Activated naive CD4-positive, alpha-beta T cell treated with anti-CD3 and anti-CD28 coated beads for 36 hours (primary cell): Measurements from ENCODE around the gene SFTPB. TPM values are rescaled to one million over a fixed set of nuclear protein-coding genes. Genes with fewer than 3 reads are reported as not detected.

Source experiments
- CTCF ChIA-PET: fragments of 350-600 bp; sonication (Branson Sonifier 250); formaldehyde crosslinking; loops from one replicate; lab custom pipeline; 2021; ENCODE audit warnings: antibody characterized with exemption; lab: Charles Lee
- DNase-seq: peaks from one replicate; pipeline ENCODE4 v3.0.0-alpha.2; 2020
- H3K27ac Mint-ChIP-seq: one replicate; pipeline ENCODE4 v1.8.0; 2021; ENCODE audit warnings: mild to moderate bottlenecking, mixed read lengths
- H3K27me3 Mint-ChIP-seq: one replicate; pipeline ENCODE4 v1.8.0; 2021; ENCODE audit warnings: low read depth, mixed read lengths
- H3K36me3 Mint-ChIP-seq: one replicate; pipeline ENCODE4 v1.8.0; 2021; ENCODE audit warnings: low read depth, mixed read lengths
- H3K4me1 Mint-ChIP-seq: one replicate; pipeline ENCODE4 v1.8.0; 2021; ENCODE audit warnings: low read depth, mixed read lengths
- H3K4me3 Mint-ChIP-seq: one replicate; pipeline ENCODE4 v1.8.0; 2021; ENCODE audit warnings: mild to moderate bottlenecking, moderate library complexity, mixed read lengths
- H3K9me3 Mint-ChIP-seq: one replicate; pipeline ENCODE4 v1.8.0; 2021; ENCODE audit warnings: mixed read lengths
- intact Hi-C: fragments of 100-400 bp; cut with micrococcal nuclease; formaldehyde crosslinking; loops from one replicate; pipeline ENCODE4 v1.15.1; 2023
- total RNA-seq, 2 experiments: library from RNA; stranded (reverse); gene quantifications; one replicate each; pipeline ENCODE4 v1.2.3, GENCODE V29; 2021

The SFTPB gene
- total RNA-seq, 2 experiments from 2014 or later: not detected

DNA sequence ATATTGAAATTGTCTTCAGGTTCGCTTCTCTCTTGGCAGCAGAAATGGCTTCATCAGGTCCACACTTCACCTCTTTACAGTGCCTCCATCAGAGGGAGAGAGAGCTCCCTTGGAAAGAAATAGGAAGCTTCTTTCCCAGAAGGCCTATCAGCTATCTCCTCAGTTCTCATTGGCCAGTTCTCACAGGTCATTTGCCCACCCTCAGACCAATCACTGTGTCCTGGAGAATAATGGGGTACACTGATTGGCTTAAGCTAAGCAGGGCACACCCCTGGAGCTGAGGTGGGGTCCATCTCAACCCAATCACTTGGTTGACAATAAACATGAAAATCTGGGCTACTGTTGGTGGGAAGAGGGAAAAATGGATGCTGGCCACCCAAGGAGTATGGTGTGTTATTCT is 31.3 kb upstream of the SFTPB start:
- H3K4me3 Mint-ChIP-seq: no peak overlapping the region
- no peaks in the 10 kb centered on the region for H3K36me3 Mint-ChIP-seq
- intact Hi-C loops: no loop called here
- no peak for DNase-seq
- H3K27me3 Mint-ChIP-seq: no peaks in the 10 kb centered on the region
- H3K27ac Mint-ChIP-seq: no peak overlapping the region
- H3K9me3 Mint-ChIP-seq: no peaks in the 10 kb centered on the region
- H3K4me1 Mint-ChIP-seq: peaks cover 17% of the 10 kb centered on the region
- CTCF ChIA-PET: interaction anchor here (0.6 to 1.3 kb wide), 6 partner anchors 8 to 395 kb away, joined by 3 to 6 read pairs (median 4); no protein-coding TSS in a partner anchor

- CTCF ChIA-PET: interaction anchor here (0.6 to 1.7 kb wide), 7 partner anchors 9 to 395 kb away, joined by 3 to 6 read pairs (median 4); no protein-coding TSS in a partner anchor
- no peaks in the 10 kb centered on the region for H3K27me3 Mint-ChIP-seq
- intact Hi-C loops: no loop called here
- H3K9me3 Mint-ChIP-seq: no peaks in the 10 kb centered on the region
- no peak overlapping the region for H3K27ac Mint-ChIP-seq
- H3K36me3 Mint-ChIP-seq: no peaks in the 10 kb centered on the region
- H3K4me3 Mint-ChIP-seq: no peak overlapping the region
- no peak for DNase-seq
- peaks cover 17% of the 10 kb centered on the region for H3K4me1 Mint-ChIP-seq
Observed at GRCh38 chr2:85698880-85699254, 30.9 kb upstream of the SFTPB start.

DNA sequence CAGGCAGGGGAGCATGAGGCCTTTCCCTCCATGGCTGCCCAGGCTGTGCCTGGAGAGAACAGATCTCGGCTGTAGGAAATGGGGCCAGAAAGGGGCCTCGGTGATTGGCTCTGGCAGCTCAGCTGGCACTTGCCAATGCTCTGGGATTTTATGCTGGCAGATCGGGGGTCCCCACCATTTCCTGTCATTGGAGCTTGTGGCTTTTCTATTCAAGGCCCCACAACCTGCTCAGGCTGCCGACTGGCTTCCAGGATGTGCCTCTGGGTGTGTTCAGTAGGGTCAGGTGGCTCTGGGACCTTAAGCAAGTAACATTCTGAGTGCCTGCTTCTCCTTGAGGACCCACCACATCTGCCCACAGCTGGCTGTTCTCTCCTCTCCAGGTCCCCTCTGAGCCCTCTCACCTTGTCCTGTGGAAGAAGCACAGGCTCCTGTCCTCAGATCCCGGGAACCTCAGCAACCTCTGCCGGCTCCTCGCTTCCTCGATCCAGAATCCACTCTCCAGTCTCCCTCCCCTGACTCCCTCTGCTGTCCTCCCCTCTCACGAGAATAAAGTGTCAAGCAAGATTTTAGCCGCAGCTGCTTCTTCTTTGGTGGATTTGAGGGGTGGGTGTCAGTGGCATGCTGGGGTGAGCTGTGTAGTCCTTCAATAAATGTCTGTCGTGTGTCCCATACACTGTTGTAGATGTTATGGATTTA is 30.3 kb upstream of the SFTPB start:
- H3K4me1 Mint-ChIP-seq: peaks cover 16% of the 10 kb centered on the region

GRCh38 chr2:85697716-85698115 is 29.7 kb upstream of the SFTPB start:
- no peak overlapping the region for H3K4me3 Mint-ChIP-seq
- peaks cover 10% of the 10 kb centered on the region for H3K4me1 Mint-ChIP-seq
- CTCF ChIA-PET: interaction anchor here (1.7 to 2.4 kb wide), 4 partner anchors 10 to 31 kb away, joined by 5 to 13 read pairs (median 8); no protein-coding TSS in a partner anchor
- no peak overlapping the region for H3K27ac Mint-ChIP-seq
- no peaks in the 10 kb centered on the region for H3K9me3 Mint-ChIP-seq
- no peak for DNase-seq
- no peaks in the 10 kb centered on the region for H3K36me3 Mint-ChIP-seq
- H3K27me3 Mint-ChIP-seq: no peaks in the 10 kb centered on the region
- intact Hi-C loops: no loop called here

More for the DNA sequence above, 30.3 kb upstream of the SFTPB start:
- H3K27me3 Mint-ChIP-seq: no peaks in the 10 kb centered on the region
- no peaks in the 10 kb centered on the region for H3K9me3 Mint-ChIP-seq
- intact Hi-C loops: no loop called here
- no peaks in the 10 kb centered on the region for H3K36me3 Mint-ChIP-seq
- DNase-seq: no peak
- H3K27ac Mint-ChIP-seq: no peak overlapping the region
- H3K4me3 Mint-ChIP-seq: no peak overlapping the region
- CTCF ChIA-PET: interaction anchor here (1.2 to 2.4 kb wide), 5 partner anchors 9 to 31 kb away, joined by 3 to 13 read pairs (median 5); no protein-coding TSS in a partner anchor

- intact Hi-C loops: no loop called here
- CTCF ChIA-PET: interaction anchor here (1.7 to 2.4 kb wide), 4 partner anchors 10 to 32 kb away, joined by 5 to 13 read pairs (median 8); no protein-coding TSS in a partner anchor
- Mint-ChIP-seq H3K36me3 (no peaks in the 10 kb centered on the region), H3K27ac (no peak overlapping the region), H3K4me3 (no peak overlapping the region), H3K4me1 (peaks cover 4% of the 10 kb centered on the region), H3K27me3 (no peaks in the 10 kb centered on the region), H3K9me3 (no peaks in the 10 kb centered on the region)
- DNase-seq: no peak
Observed at GRCh38 chr2:85697096-85697495, 29.1 kb upstream of the SFTPB start.

- intact Hi-C loops: no loop called here
- no peak overlapping the region for H3K4me3 Mint-ChIP-seq
Observed at GRCh38 chr2:85695691-85696668, 28.0 kb upstream of the SFTPB start.

GRCh38 chr2:85695121-85695520 is 27.1 kb upstream of the SFTPB start:
- H3K9me3 Mint-ChIP-seq: no peaks in the 10 kb centered on the region
- no peaks in the 10 kb centered on the region for H3K36me3 Mint-ChIP-seq
- no peak for DNase-seq
- no peak overlapping the region for H3K4me3 Mint-ChIP-seq
- H3K27ac Mint-ChIP-seq: no peak overlapping the region
- intact Hi-C loops: no loop called here
- no peaks in the 10 kb centered on the region for H3K4me1 Mint-ChIP-seq
- CTCF ChIA-PET: interaction anchor here (2.3 kb wide), 2 partner anchors 10 to 12 kb away, joined by 6 to 9 read pairs; no protein-coding TSS in a partner anchor
- no peaks in the 10 kb centered on the region for H3K27me3 Mint-ChIP-seq

More at GRCh38 chr2:85695691-85696668, 28.0 kb upstream of the SFTPB start:
- DNase-seq: no peak
- CTCF ChIA-PET: interaction anchor here (2.2 to 2.4 kb wide), 3 partner anchors 10 to 16 kb away, joined by 6 to 13 read pairs (median 10); no protein-coding TSS in a partner anchor
- H3K27me3 Mint-ChIP-seq: no peaks in the 10 kb centered on the region
- H3K27ac Mint-ChIP-seq: no peak overlapping the region
- no peaks in the 10 kb centered on the region for H3K9me3 Mint-ChIP-seq
- no peaks in the 10 kb centered on the region for H3K4me1 Mint-ChIP-seq
- no peaks in the 10 kb centered on the region for H3K36me3 Mint-ChIP-seq

GRCh38 chr2:85694052-85695025 is 26.3 kb upstream of the SFTPB start, which contains the start of gene GNLY:
Gene GNLY, plus strand, starts transcription at chr2:85694358. Its CDS starts 61 bp downstream, at chr2:85694419.
- Mint-ChIP-seq H3K9me3 (no peaks in the 10 kb centered on the region), H3K36me3 (no peaks in the 10 kb centered on the region), H3K27ac (no peak within 1 kb of the TSS), H3K4me1 (no peaks in the 10 kb centered on the region), H3K4me3 (no peak within 1 kb of the TSS), H3K27me3 (no peaks in the 10 kb centered on the region)
- CTCF ChIA-PET: interaction anchor here (2.3 kb wide), 2 partner anchors 11 to 13 kb away, joined by 6 to 9 read pairs; no protein-coding TSS in a partner anchor
- DNase-seq: no peak
- intact Hi-C loops: no loop called here

- CTCF ChIA-PET: interaction anchor here (0.6 to 1.4 kb wide), 3 partner anchors 14 to 54 kb away, joined by 3 to 4 read pairs (median 3); no protein-coding TSS in a partner anchor
- Mint-ChIP-seq H3K36me3 (no peaks in the 10 kb centered on the region), H3K27me3 (no peaks in the 10 kb centered on the region), H3K9me3 (no peaks in the 10 kb centered on the region), H3K4me3 (no peak overlapping the region), H3K4me1 (no peaks in the 10 kb centered on the region), H3K27ac (no peak overlapping the region)
- no peak for DNase-seq
- intact Hi-C loops: no loop called here
Observed at GRCh38 chr2:85692039-85692645, 24.1 kb upstream of the SFTPB start.

DNA sequence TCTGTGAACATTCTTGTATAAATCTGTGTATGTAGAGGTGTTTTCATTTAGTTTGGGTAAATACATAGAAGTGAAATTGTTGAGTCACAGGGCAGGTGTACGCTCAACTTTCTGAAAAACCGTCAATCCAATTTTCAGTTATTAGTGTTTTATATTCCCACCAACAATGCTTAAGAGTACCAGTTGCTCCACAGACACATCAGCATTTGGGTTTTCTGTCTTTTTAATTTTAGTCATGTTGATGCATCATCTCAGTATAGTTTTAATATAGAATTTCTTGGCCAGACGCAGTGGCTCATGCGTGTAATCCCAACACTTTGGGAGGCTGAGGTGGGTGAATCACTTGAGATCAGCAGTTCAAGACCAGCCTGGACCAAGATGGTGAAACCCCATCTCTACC is 22.9 kb upstream of the SFTPB start:
- no peaks in the 10 kb centered on the region for H3K36me3 Mint-ChIP-seq
- no peak overlapping the region for H3K4me3 Mint-ChIP-seq
- intact Hi-C loops: no loop called here
- DNase-seq: no peak
- H3K27ac Mint-ChIP-seq: no peak overlapping the region
- H3K4me1 Mint-ChIP-seq: no peaks in the 10 kb centered on the region
- CTCF ChIA-PET: interaction anchor here (1.5 to 2.1 kb wide), 2 partner anchors 12 to 18 kb away, joined by 4 to 6 read pairs; no protein-coding TSS in a partner anchor
- no peaks in the 10 kb centered on the region for H3K9me3 Mint-ChIP-seq
- no peaks in the 10 kb centered on the region for H3K27me3 Mint-ChIP-seq

DNA sequence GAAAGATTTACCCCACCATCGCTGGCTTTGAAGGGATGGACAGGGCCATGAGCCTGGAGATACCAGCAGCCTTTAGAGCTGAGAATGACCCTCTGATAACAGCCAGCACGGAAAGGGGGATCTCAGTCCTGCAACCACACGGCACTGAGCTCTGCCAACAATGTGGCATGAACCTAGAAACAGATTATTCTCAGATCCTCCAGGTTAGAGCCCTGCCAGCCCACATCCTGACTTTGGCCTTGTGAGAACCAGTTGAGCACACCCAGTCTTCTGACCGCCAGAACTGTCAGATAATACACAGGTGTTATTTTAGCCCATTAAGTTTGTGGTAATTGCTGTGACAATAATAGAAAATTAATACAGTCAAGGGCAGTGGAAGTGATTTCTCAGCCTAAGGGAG is 16.8 kb upstream of the SFTPB start:
- H3K27ac Mint-ChIP-seq: no peak overlapping the region
- no peaks in the 10 kb centered on the region for H3K36me3 Mint-ChIP-seq
- no peaks in the 10 kb centered on the region for H3K4me1 Mint-ChIP-seq
- no peaks in the 10 kb centered on the region for H3K27me3 Mint-ChIP-seq
- CTCF ChIA-PET: interaction anchor here (2.1 kb wide), 1 partner anchor 23 kb away, joined by 8 read pairs; no protein-coding TSS in a partner anchor
- H3K9me3 Mint-ChIP-seq: no peaks in the 10 kb centered on the region
- no peak for DNase-seq
- intact Hi-C loops: no loop called here
- no peak overlapping the region for H3K4me3 Mint-ChIP-seq
